ENCODE measurements around the gene TMEM242.

- TF ChIP-seq CTCF (IDR thresholded peaks at IDR 0.05) (no peak), POLR2A (IDR thresholded peaks at IDR 0.05) (no peak)
Observed at GRCh38 chr6:157254538-157254937, 68.8 kb downstream of the TMEM242 start.

Data from esophagus squamous epithelium (tissue), 4 donors.